Measurements from ENCODE around the gene CELA2B.
A peak's percentile ranks its signal among the peaks of the same experiment; 100 is the strongest.
"Not testable (repeated sequence)": the region's sequence is repeated elsewhere in the genome, so short reads cannot be mapped to it uniquely, and the experiment has no call there.

The CELA2B gene

GRCh38 chr1:15469821-15470448 is 6.0 kb upstream of the CELA2B start:
- not testable (repeated sequence) for DNase-seq

GRCh38 chr1:15471067-15471466 is 4.8 kb upstream of the CELA2B start:
- DNase-seq: not testable (repeated sequence)

- not testable (repeated sequence) for DNase-seq
Observed at GRCh38 chr1:15471723-15472122, 4.2 kb upstream of the CELA2B start.

- DNase-seq: no peak
Observed at GRCh38 chr1:15472587-15472986, 3.3 kb upstream of the CELA2B start.

GRCh38 chr1:15476927-15477326 is 1.0 kb downstream of the CELA2B start:
- DNase-seq: no peak

GRCh38 chr1:15477646-15478212 is 1.8 kb downstream of the CELA2B start:
- no peak for DNase-seq

GRCh38 chr1:15479654-15480347 is 3.9 kb downstream of the CELA2B start:
- no peak for DNase-seq

GRCh38 chr1:15482455-15482854 is 6.6 kb downstream of the CELA2B start:
- DNase-seq: not testable (repeated sequence)

- not testable (repeated sequence) for DNase-seq
Observed at GRCh38 chr1:15482983-15483543, 7.2 kb downstream of the CELA2B start.

GRCh38 chr1:15483971-15484370 is 8.1 kb downstream of the CELA2B start:
- no peak for DNase-seq

- not testable (repeated sequence) for DNase-seq
Observed at GRCh38 chr1:15484443-15484842, 8.5 kb downstream of the CELA2B start.

GRCh38 chr1:15485636-15486035 is 9.7 kb downstream of the CELA2B start:
- no peak for DNase-seq

- DNase-seq: not testable (repeated sequence)
Observed at GRCh38 chr1:15486844-15487610, 11.1 kb downstream of the CELA2B start.

GRCh38 chr1:15488371-15488770 is 12.5 kb downstream of the CELA2B start:
- no peak for DNase-seq

- peak; percentile 27 to 56 for DNase-seq
Observed at GRCh38 chr1:15489052-15489736, 13.3 kb downstream of the CELA2B start.

- DNase-seq: not testable (repeated sequence)
Observed at GRCh38 chr1:15491010-15491409, 15.1 kb downstream of the CELA2B start.

- DNase-seq: no peak
Observed at GRCh38 chr1:15492596-15492995, 16.7 kb downstream of the CELA2B start.

- no peak for DNase-seq
Observed at GRCh38 chr1:15493869-15494390, 18.0 kb downstream of the CELA2B start.

GRCh38 chr1:15500184-15501178 is 24.6 kb downstream of the CELA2B start:
- no peak for DNase-seq

GRCh38 chr1:15501208-15502032 is 25.5 kb downstream of the CELA2B start:
- DNase-seq: peak in 1 of 2 experiments; percentile 40

Measured in NCI-H187 (cell line).